Measurements from ENCODE around the gene CSTPP1.

Gene CSTPP1

DNA sequence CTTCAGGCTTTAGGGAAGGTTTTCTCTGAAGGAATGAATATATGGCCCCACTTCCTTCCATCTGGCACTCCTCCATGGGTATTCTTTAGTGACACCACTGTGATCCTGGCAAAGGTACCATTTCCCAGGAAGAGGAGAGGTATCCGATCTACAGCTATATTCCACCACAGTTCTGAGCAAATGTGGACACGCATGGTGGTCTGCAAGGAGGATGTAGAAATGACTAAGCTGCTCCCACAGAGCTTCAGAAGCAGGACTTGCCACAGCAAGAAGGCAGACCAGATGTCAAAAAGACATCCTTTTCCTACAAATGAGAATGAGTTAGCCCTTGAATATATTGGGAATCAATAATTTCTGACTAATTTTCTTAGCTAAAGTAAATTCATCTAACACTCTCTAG lies 194.6 kb downstream of the CSTPP1 start:
- no peak for DNase-seq (ENCODE audit: low read depth in 3 of 3)

DNA sequence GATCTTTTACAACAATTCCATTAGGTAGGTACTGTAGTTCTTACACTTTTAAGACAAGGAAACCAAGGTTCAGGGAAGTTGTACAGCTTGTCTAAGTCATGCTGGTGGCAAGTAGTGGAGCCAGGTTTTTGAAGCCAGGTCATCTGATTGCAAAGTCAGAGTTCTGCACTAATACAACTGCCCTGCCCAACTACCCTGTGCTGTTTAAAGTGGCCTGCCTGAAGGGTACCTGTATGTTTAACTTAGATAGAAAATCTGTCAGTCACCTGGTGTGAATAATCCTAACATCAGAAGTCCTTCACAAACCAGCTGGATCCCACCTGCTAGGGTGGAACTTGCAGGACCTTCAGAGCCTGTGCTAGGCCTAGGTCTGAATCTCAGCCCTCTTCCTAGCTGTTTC lies 195.9 kb downstream of the CSTPP1 start:
- no peak for DNase-seq (ENCODE audit: low read depth in 3 of 3)

DNA sequence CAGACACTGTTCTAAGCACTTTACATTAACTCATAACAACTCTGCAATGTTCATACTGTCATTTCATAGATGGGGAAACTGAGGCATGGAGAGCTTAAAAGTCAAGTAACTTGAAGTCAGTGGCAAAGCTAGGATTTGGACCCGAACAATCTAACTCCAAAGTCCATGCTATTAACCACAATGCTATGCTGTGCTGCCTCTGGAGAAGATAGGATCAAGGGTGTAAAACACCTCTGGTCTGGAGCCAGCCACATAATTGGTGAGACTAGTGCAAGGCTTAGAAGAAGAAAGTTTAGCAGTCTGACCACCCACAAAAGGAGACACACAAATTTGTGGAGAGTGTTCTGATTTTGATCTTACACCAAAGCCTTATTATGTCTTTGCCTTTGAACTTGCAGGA lies 196.4 kb downstream of the CSTPP1 start:
- DNase-seq (ENCODE audit: low read depth in 3 of 3), result no peak

DNA sequence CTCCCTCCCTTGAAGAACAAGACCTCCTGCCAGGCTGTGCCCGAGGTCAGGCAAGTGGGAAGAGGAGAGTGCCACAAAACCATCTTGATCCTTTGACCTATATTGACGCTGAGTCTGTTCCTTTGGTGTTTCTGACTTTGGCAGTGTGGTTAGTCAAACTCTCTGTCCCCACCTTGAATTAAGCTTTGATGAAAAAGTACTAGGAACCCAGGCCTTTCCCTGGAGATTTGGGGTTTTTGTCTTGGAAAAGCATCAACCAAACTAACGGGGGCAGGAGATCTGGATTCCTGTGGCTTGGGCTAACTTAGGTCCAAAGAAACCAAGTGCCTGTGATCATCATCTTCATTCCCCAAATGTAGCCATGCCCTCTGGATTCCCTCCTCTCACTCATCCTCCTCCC lies 199.8 kb downstream of the CSTPP1 start:
- DNase-seq (ENCODE audit: low read depth in 3 of 3), result no peak

DNA sequence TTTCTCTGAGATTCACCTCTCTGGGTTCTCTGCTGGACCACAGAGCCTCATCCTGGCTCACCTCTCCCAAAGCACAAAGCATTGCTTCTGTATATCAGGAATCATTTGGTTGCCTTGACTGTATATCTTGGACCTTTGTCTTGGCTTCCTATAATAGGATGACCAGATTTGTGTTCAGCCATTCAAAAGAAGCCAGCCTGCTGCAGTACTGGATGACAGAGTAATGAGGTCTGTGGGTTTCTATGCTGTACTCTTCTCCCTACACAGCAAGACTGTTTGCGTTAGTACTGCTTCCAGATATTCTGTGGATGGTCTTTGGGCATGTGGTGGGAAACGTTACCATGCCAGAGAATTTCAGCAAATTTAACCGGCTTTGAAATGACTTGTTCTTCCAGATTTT lies 200.4 kb downstream of the CSTPP1 start:
- DNase-seq (ENCODE audit: low read depth in 3 of 3), result no peak

DNA sequence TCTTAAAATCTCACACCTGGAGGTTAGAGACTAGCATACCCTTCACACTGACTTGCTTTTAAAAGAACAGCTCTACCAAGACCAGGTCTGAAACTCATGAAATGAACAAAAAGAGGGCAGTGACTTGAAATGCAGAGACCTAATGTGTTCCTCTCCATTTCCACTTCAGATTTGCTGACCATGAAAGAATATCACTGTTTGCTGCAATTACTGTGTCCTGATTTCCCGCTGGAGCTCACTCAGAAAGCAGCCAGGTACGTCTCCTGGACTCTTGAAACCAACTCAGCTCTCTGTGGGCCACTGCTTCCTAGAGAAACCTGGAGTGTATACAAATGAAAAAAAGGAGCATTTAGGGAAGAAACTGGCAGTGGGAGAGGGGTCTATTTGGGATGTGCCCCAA lies 200.9 kb downstream of the CSTPP1 start:
- no peak for DNase-seq (ENCODE audit: low read depth in 3 of 3)

DNA sequence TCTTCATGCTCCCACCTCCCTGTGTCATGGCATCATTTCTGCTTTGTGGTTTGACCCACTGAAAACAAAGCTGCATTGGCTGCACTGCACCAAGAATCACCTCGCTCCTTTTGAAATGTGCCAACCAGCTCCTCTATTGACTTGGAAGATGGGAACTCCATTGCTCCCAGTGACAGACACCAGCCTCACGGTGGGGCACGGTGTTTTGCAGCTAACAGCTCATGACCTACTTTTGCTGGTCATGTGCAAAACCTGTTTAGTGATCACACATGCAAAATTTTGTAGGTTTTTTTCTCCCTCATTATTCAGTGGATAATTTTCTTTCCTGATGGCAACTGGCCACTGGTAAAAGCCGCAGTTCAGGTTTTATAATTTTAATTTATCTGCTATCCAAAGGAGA lies 203.3 kb downstream of the CSTPP1 start:
- no peak for DNase-seq (ENCODE audit: low read depth in 3 of 3)

DNA sequence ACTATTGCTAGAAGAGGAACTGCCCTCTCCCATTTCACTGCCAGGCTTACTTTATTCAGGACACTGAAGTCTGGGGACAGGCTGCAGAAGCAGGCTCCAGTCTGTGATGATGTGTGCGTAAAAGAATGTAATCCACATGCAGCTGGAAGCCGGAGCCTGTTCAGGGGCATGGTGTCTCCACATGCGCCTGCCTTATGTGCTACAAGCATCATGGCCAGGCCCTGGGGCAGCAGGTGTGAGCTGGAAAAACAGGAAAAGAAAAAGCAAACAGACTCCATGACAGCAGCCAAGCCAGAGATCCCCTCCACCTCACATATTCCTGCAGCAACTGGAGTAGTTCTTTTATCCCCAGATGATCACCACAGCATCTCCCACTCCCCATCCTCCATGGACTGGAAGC lies 206.8 kb downstream of the CSTPP1 start:
- DNase-seq (ENCODE audit: low read depth in 3 of 3), result no peak

DNA sequence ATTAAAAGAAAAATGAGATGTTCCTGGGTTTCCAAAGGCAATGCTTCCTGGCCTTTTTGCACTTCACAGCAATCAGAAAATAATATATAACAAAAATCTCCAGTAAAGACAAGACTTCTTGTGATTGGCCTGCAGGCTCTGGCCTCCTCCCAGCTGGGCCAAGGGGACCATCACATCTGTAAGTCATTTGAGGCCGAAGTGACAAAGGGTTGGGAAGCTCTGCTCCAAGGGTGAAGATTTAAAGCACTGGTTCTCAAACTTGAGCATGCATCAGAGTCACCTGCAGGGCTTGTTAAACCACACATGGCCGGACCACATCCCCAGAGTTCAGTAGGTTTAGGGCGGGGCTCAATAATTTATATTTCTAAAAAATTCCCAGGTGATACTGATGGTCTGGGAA lies 208.0 kb downstream of the CSTPP1 start:
- DNase-seq (ENCODE audit: low read depth in 3 of 3), result no peak

DNA sequence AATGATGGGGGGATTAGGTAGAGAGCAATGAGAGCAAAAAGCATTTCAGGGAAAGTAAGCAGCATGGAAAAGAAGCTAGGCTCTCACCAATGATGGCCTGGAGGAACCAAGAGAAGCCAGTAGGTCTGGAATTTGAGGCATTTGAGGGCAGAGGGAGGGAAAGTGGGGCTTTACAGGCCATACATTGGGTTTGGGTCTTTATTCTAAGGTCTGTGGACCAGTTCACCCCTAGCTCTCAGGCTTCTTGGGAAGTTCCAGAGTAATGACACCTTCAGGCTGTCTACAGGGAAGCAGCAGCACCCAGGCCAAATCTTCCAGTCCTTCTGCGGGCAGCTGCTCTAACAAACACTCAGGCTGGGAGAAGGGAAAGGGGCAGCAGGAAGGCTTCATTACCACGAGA lies 210.7 kb downstream of the CSTPP1 start:
- no peak for DNase-seq (ENCODE audit: low read depth in 3 of 3)

DNA sequence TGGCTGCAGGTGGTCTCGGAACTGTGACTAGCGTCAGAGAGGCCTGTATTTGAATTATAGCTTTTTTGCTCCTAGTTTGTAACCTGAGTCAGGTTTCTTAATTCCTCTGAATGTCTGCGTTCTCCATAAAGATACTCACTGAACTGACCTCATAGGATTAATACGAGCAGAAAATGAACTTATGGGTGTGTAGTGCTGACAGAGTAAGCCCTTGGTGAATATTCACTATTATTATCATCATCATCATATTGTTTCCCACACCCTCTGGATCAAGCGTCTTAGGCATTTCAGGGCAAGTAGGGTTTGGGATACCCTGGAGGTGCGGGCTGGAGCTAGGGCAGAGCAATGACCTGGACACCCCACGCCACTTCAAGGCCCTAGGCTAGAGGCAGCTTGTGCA lies 211.1 kb downstream of the CSTPP1 start:
- no peak for DNase-seq (ENCODE audit: low read depth in 3 of 3)

DNA sequence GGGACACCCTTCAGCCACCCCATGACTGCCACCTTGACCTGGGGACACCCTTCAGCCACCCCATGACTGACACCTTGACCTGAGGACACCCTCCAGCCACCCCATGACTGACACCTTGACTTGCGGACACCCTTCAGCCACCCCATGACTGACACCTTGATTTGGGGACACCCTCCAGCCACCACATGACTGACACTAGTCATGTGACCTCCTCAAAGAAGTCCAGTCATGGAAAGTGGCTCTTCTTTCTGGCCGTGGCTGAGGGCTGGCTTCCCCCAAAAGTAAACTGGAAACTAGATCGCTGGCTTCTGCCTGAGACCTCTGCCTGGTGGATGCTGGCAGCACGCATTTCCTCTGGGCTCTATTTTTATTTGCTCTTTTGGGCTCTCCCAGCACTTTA lies 211.7 kb downstream of the CSTPP1 start:
- DNase-seq (ENCODE audit: low read depth in 3 of 3), result no peak

DNA sequence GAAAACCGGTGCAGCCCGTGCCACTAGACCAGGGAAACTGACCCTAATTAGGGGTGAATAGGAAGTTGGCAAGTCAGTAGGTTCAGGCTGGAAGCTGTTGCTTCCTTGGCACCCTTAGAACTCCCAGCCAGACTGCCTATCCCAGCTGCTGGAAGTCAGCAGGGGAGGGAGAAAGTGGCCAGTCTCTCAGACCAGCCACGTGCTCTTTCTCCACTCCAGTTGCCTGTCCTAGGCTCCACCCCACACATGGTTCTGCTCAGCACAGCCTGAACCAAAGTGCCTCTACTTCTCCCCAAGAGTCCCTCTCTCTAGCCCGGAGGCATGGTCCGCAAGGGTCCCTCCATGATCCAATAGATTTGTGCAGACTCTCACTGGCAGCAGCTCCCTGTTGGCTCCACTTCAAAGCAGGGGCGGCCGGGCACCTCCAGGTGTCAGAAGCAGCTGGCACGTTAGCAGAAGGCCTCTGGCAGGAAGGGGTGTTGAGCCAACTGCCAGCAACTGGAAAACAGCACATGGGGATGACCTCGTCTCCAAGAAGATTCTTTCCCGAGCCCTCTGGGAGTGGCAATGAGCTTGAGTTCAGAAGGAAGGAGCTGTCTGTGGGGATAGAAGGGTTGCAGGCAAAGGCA lies 212.5 kb downstream of the CSTPP1 start:
- DNase-seq (ENCODE audit: low read depth in 3 of 3), result no peak

DNA sequence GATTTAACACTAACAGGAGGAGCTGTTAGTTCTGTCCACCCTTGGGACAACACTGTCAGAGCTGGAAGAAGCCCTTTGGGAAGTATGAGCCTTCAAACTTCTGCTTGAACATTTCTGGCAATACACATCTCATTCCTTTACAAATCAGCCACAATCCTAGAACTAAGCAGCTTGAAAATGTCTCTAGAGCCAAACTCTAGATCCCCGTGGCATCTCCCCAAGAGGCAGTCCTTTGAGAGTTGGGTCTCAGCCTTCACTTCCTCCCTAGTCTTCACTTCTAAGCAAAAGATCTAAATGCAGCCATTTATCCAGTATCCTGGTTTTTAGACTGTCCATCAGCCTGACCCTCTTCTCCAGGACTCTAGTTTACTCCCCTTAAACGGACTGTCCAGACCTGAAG lies 213.2 kb downstream of the CSTPP1 start:
- DNase-seq (ENCODE audit: low read depth in 3 of 3), result no peak

DNA sequence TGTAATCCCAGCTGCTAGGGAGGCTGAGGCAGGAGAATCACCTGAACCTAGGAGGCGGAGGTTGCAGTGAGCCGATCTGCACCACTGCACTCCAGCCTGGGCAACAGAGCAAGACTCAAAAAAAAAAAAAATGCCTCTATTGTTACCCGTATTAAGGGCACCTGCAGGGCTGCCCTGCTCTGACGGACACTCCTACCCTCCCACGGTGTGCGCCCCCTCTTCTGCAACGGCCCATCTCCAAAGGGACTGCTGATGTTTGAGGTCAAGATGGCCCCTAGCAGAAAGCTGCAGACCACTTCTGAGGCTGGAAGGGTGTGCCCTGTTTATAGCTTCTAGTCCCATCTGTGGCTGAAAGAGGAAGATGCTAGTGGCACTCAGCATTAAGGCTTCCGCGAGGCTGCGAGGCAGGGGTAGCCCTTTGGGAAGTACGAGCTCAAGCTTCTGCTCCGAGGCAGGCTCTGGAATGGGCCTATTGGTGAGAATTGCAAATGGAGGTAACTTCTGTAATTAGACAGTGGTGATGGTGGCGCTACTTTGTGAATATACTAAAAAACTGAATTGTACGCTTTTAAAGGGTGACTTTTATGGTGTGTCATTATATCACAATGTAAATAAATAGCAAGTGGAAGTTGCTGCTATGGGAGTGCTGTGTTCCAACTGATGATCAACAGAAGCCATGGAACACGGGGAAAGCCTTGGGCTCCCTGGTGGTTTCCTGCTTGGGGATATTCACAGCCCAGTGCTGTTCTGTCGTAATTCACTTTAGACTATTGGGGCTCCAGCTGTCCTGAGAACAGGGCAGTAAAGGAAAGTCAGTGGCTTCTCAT lies 215.8 kb downstream of the CSTPP1 start:
- DNase-seq (ENCODE audit: low read depth in 3 of 3), result no peak

DNA sequence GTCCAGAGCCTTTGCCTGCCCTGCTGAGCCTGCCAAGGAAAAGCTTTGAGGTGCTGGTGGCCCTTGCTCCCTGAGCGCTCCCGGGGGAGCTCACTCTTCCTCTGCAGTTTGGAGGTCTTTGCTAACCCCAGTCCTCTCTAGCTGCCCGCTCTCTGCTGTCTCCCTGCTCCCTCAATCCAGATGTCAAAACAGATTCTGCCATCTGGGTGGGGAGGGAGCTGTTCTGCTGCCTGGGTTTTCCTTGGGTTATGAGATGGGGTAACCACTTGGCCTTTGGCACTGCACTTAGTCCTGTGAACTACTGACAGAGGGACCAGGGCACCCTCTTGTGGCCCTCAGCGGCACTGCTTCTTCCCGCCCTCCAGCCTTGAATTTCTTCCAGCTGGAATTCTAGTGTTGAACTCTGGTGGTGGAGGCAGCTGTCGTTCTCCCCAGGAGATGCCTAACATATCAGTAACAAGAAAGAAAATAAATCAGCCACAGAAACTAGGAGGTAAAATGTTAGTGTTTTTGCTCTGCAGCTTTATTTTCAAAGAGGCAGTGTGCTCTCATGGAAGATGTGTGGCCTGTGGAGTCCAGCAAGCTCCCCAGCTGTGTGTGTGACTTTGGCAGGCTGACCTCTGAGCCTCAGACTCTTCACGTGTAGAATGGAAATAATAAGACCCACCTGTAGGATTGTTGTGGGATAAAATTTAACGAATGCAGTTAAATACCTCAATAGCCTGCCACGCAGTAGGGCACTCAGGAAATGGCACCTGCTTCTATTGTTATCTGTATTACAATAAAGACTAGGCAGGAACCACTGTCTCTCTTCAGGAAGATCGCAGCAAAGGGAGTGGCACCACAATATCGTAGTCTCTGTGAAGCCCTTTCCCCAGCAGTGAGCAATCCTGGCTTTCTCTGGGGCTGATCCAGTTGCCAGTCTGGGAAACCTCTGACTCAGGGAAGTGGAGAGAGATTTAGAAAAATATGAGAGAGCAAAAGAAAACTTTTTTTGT lies 216.7 kb downstream of the CSTPP1 start:
- DNase-seq (ENCODE audit: low read depth in 3 of 3), result peak in 2 of 3 donors; percentile 25 to 37

DNA sequence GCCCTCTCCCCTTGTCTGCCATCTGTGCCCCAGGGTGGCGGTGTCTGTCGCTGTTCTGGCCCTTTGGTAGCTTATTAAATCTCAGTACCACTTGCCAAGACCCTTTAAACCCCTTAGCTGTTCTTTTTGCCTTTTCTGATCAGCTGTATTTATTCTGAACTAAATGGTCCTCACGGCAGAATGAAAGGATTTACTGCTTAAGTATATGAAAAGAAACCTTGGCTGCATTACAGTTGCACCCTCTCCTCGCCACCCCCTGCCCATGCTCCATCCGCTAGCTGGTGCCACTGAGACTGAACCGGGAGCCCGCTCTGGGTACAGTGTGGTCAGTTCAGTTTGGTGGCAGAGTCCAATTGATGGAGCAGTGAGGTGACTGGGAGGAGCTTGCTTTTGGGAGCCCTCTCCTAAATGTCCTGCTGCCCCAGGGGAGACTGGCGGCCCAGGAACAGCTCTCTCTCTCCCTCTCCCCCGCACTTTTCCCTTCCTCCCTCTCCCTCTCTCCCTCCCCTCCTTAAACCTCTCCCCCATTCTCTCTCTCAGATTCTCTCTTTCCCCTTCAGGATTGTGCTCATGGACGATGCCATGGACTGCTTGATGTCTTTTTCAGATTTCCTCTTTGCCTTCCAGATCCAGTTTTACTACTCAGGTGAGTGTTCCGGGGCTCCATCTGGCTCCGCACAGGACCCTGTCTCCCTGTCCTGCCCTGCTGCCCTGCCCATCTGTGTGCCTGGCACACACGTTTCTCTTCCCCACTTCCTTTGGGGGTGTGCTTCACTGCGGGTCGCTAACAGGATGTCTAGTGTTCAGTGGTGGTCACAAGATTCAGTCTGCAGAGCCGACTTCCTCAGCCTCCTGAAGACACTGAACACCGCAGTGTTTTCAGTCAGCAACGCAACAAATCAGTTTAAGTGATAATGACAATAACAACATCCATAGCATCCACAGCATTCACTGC lies 218.3 kb downstream of the CSTPP1 start:
- no peak for DNase-seq (ENCODE audit: low read depth in 3 of 3)

DNA sequence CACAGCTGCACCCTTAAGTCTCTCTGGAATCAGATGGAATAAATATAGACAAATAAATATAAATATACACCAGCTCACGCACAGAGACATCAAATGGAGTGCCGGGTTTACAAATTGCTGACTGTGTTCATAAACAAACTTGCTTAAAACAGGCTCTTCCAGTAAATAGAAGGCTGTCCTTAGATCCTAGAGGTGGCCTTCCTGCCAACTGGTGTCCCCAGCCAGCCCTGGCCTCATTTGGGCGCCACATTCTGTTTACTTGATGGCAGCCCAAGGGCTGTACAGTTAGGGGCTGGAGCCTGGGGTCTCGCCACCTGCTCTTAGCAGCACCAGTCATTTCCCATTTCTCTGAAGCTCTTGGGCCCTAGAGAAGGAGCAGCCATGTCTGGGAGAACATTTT lies 219.3 kb downstream of the CSTPP1 start:
- no peak for DNase-seq (ENCODE audit: low read depth in 3 of 3)

DNA sequence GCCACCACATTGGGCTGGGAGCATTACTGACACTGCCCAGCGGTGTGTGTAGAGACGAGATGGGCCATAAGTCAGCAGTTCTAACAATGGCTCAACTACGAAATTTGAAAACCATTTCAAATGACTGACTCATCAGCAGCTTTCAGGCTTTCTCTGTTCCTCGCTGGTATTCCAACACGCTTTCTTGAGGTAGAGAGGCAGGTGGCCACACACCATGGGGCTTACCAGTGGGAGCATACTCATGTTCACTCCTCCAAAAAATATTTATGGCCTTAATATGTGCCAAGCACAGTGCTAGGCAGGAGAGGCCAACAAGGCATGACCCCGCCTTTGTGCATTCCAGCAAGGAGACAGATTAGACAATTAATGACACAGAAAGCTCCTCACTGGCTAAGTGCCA lies 219.8 kb downstream of the CSTPP1 start:
- no peak for DNase-seq (ENCODE audit: low read depth in 3 of 3)

DNA sequence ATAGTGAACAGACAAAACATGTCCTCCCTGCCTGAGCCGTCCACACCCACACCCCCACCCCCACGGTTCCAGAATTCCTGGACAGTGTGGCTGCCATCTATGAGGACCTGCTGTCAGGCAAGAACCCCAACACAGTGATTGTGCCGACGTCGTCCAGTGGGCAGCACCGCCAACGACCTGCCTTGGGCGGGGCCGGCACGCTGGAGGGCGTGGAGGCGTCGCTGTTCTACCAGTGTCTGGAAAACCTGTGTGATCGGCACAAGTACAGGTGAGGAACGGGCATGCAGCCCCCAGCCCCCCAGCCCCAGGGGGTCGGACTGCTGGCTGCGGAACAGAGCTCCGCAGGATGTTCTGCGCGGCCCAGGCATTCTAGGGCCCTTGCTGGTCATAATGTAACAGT lies 220.4 kb downstream of the CSTPP1 start:
- DNase-seq (ENCODE audit: low read depth in 3 of 3), result no peak

DNA sequence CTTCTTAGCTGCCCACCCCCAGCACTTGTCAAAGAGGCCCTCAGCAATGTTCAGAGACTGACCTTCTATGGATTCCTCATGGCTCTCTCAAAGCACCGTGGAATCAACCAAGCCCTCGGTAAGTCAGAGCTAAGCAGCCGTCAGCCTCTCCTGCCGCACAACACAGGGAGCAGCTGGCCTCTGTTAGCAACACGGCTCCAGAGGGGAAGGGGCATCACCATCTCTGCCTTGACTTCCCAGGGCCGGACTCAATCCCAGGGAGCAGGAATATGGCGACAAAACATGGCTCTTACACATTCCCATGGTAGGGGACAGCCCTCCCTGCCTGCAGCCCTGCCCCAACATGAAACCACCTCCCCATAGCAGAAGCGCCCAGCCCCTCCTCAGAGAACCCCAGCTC lies 221.2 kb downstream of the CSTPP1 start:
- DNase-seq (ENCODE audit: low read depth in 3 of 3), result no peak
